HG03280 (cell line): ENCODE measurements around the gene APOL6.
"Not testable (repeated sequence)": the region's sequence is repeated elsewhere in the genome, so short reads cannot be mapped to it uniquely, and the experiment has no call there.

ENCODE experiments used
- ATAC-seq: cut with Tn5 transposase; IDR thresholded peaks from one replicate; pipeline ENCODE4 v1.9.1; 2021; ENCODE audit warnings: mild to moderate bottlenecking, moderate library complexity; ENCODE audit not compliant: unreplicated experiment

Gene APOL6

DNA sequence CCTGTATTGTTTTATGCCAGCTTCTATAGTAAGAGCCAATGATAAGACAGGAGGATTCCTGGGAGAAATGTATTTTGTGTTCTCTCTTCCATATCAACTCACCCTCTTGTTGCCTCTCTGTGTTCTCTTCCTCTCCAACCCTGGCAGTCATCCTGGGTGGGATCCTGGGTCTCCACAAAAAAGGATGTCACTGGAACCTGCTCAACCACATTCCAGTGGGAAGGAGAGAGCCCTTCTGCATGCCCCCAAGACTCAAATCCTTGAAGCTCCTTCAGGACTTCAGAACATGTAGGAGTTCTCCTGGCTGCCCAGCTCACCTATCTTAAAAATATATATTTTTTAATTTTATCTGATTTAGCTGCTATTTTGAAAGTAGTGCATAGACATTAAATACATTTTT lies 26.1 kb downstream of the APOL6 start:
- ATAC-seq: no peak

- ATAC-seq: not testable (repeated sequence)
These were observed 27.8 kb downstream of the APOL6 start for GRCh38 chr22:35676065-35676464.

GRCh38 chr22:35677460-35678187 lies 29.4 kb downstream of the APOL6 start:
- no peak for ATAC-seq

DNA sequence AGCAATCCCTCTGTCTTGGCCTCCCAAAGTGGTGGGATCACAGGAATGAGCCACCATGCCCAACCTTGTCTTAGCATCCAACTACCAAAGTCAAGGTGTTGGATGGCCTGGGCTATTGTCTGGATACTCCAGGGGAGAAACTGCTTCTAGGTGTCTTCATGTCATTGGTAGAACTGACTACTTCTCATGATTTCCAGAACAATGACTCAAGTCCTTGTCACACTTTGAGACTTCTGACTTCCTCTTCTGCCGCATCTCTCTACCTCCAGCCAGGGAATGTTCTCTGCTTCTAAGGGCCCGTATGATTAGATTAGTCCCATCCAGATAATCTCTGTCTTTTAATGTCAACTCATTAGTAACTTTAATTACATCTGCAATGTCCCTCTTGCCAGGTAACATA lies 30.6 kb downstream of the APOL6 start:
- no peak for ATAC-seq

GRCh38 chr22:35679492-35679891 lies 31.2 kb downstream of the APOL6 start:
- not testable (repeated sequence) for ATAC-seq

GRCh38 chr22:35681454-35682052 lies 33.3 kb downstream of the APOL6 start:
- ATAC-seq: no peak

DNA sequence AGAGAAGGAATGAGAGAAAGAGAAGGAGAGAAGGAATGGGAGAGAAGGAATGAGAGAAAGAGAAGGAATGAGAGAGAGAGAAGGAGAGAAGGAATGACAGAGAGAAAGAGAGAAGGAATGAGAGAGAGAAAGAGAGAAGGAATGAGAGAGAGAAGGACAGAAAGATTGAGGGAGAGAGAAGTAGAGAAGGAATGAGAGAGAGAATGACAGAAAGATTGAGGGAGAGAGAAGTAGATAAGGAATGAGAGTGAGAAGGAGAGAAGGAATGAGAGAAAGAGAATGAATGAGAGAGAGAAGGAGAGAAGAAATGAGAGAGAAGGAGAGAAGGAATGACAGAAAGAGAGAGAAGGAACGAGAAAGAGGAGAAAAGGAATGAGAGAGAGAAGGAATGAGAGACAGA lies 35.3 kb downstream of the APOL6 start:
- ATAC-seq: no peak

DNA sequence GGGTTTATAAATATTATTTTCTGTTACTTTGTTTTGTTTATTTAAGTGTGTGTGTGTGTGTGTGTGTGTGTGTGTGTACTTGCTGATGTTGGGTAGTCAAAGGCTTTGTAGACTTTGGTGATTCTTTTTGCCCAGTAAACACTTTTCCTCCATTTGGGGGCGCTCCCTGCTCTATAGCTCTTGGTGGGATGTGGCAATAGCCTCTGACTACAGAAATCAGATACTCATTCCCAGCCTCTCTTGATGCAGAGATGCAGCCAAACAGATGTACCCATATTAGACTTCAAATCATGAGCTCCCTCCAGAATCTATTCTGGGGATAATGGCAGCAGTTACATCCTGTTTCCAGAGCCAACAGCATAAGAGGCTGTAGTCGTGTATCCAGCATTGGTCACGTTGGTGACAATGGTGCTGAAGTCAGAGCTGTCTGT lies 36.0 kb downstream of the APOL6 start:
- ATAC-seq: no peak

DNA sequence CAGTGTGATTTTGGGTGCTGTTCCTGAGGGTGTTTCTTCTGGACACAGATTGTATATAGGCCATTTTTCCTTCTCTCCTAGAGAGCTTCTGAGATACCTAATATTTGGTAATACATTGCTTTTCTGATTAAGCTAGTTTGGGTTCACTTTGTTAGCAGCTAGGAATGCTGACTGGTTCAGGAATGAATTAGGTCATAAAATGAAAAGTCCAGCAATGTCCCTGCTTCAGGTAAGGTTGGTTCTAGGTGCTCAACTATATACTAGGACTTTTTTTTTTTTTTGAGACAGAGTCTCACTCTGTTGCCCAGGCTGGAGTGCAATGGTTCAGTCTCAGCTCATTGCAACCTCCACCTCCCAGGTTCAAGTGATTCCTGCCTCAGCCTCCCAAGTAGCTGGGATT lies 36.5 kb downstream of the APOL6 start:
- no peak for ATAC-seq

DNA sequence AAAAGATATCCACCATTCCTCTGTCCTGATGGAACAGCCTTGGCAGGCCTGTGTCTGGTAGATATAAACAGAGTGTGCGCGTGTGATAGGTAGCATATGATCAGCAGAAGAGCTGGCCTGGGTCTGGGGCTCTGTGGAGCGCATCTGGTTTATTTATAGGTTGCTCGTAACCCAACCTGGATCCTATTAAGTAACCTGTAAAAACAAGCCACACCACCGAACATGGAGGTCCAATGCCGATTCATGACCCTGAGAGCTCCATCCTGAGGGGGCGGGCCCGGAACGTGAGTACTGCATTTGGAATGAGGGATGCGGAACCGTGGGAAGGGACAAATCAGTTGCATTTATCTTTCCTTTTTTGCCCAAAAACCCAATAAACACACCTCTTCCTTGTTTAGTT lies 37.5 kb downstream of the APOL6 start:
- no peak for ATAC-seq

DNA sequence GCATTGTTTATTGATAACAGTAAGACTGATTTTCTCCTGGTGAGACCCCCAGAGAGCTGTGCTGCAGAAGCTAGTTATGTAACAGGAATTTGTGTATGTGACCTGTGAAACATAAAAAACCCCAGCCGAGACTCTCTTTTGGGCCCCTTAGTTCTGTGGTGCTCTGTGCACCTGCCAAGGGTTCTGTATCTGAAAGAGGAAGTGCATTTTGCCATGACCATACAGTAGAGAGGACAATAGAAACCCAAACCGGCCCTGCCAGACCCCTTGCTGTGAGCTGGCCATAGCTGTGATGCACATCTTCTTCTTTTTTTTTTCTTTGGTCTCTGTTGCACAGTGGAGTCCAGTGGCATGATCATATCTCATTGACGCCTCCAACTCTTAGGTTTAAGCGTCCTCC lies 38.1 kb downstream of the APOL6 start:
- ATAC-seq: no peak

DNA sequence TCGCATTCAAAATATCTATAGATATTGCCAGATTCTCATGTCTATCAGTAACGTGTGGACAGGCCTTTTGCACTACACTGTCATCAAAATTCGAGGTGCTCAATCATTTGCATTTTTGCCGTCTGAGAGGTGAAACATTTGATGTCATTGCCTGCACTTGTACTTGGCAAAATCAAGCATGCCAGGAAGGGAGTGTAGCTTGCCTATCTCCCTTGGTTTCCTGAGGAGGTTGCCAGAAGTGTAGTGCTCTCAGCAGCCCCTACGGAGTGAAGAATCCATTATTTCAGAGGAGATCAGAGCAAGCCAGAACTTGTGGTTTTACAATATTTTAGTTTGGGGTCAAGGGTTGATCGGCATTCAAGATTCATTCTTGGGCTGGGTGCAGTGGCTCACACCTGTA lies 39.2 kb downstream of the APOL6 start:
- ATAC-seq: no peak

GRCh38 chr22:35688913-35689675 lies 40.8 kb downstream of the APOL6 start:
- no peak for ATAC-seq

- ATAC-seq: no peak
These were observed 41.8 kb downstream of the APOL6 start for GRCh38 chr22:35690001-35690400.

DNA sequence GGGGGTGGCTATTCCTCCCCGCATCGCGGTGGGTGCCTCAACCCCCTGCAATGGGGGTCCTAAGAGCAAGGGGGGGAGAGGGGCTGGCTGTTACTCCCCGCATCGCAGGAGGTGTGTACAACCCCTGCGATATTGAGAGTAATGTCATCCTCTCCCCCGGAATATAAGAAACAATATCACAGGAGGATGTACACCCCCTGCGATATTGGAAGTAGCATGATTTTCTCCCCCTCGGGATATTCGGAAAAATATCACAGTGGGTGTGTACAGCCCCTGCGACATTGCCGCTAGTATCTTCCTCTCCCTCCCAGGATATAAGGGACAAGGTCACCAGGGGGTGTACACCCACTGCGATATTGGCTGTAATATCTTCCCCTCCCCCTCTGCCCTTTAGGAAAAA lies 47.0 kb downstream of the APOL6 start:
- ATAC-seq: no peak

GRCh38 chr22:35697142-35697541 lies 48.9 kb downstream of the APOL6 start:
- no peak for ATAC-seq

- ATAC-seq: not testable (repeated sequence)
These were observed 51.6 kb downstream of the APOL6 start for GRCh38 chr22:35699852-35700251.

- ATAC-seq: no peak
These were observed 55.8 kb downstream of the APOL6 start for GRCh38 chr22:35703861-35704584.

- no peak for ATAC-seq
These were observed 56.9 kb downstream of the APOL6 start for GRCh38 chr22:35705141-35705540.

DNA sequence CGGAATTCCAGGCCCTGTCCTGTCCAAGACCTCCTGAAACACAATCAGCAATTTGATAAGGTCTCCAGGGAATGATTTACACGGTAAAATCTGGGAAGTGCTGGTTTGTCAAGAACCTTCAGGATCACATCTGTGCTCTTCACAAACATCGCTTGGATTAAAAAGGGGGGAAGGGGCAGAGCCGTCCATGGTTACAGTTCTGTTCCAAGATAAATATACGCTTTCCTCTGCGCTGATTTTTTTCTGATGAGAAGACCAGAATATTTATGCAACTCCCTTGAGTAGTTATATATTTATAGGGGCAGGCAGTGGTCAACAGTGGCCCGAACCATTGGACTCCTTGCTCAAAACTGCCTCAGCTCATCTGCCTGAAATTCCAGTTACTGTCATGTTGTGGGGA lies 60.2 kb downstream of the APOL6 start:
- ATAC-seq: no peak

- no peak for ATAC-seq
These were observed 60.7 kb downstream of the APOL6 start for GRCh38 chr22:35708917-35709316.
